ENCODE data around the gene CFAP126. TPM values are rescaled to one million over a fixed set of nuclear protein-coding genes. Genes with fewer than 3 reads are reported as not detected.
"Not testable (repeated sequence)": the region's sequence is repeated elsewhere in the genome, so short reads cannot be mapped to it uniquely, and the experiment has no call there.

CFAP126 gene, protein sequence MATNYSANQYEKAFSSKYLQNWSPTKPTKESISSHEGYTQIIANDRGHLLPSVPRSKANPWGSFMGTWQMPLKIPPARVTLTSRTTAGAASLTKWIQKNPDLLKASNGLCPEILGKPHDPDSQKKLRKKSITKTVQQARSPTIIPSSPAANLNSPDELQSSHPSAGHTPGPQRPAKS
- total RNA-seq = not detected
- total RNA-seq (2013) = 0.14 TPM

DNA sequence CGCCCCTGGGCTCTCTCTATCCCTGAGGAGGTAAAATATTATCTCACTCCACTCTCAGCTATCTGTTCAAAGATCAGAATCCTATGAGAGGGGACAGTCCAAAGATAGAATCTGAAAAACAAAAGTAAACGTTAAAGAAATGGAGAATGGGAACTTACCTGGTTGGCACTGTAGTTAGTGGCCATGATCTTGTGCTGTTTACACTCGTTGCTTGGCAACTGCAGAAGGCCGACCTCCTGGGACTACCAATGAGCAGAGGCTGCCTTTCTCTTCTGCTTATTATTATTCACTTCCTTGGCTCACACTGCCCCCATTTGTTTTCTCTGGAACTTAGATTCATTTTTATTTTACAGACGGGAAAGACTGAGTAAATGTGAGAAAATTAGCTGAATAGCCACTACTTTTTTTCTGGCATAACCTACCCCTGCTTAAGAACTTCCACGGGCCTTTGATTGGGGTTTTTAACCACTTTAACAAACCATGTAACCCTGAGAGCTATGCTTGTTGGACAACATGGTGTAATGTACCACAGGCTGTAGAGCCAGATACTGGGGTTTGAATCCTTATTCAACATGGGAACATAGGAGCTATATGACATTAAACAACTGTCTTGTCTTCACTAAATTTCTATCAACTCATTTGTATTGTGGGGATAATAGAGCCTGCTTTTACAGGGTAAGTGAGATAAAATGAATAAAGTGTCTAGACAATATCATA, at the start of gene CFAP126:
CFAP126 (minus strand) TSS at position 193 of the 717 bp plus-strand sequence; CDS start at position 185, 8 bp downstream.
- peak in 1 of 2 donors; percentile 82 for DNase-seq
- WGBS (ENCODE audit: insufficient coverage) = 2% methylated on average over 5 of the region's 6 CpGs
- H3K36me3 Mint-ChIP-seq = no peaks in the 10 kb centered on the region

DNA sequence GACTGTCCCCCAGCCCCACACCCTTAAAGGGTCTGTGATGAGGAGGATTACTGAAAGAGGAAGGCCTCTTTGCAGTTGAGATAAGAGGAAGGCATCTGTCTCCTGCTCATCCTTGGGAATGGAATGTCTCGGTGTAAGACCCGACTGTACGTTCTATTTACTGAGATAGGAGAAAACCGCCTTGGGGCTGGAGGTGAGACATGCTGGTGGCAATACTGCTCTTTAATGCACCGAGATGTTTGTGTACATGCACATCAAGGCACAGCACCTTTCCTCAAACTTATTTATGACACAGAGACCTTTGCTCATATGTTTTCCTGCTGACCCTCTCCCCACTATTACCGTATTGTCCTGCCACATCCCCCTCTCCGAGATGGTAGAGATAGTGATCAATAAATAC, 45.4 kb upstream of the CFAP126 start:
- H3K27me3 Mint-ChIP-seq (ENCODE audit: low read depth in 2 of 2); H3K27me3 ChIP-seq (ENCODE audit: control insufficient read depth, insufficient read depth, low read length); H3K9me3 ChIP-seq (ENCODE audit: control insufficient read depth, insufficient read depth, low read length); DNase-seq; ATAC-seq; H3K9me3 Mint-ChIP-seq; H3K27ac Mint-ChIP-seq; H3K36me3 Mint-ChIP-seq; H3K4me3 Mint-ChIP-seq; H3K36me3 ChIP-seq (ENCODE audit: control insufficient read depth, insufficient read depth, low read length); H3K4me3 ChIP-seq (ENCODE audit: low read length); H3K27ac ChIP-seq (ENCODE audit: low read length); intact Hi-C loops (cut with micrococcal nuclease): not testable (repeated sequence)
- WGBS (ENCODE audit: insufficient coverage) = 96% methylated on average over 5 of the region's 7 CpGs
- peaks cover 21 to 26% of the 10 kb centered on the region in 2 donors for H3K4me1 Mint-ChIP-seq
- H3K4me1 ChIP-seq (ENCODE audit: control insufficient read depth, insufficient read depth, low read length) = peaks cover 13% of the 10 kb centered on the region

More for the DNA sequence above, at the start of gene CFAP126:
- Histone ChIP-seq H3K27me3 (ENCODE audit: control insufficient read depth, insufficient read depth, low read length) (no peaks in the 10 kb centered on the region), H3K27ac (ENCODE audit: low read length) (peak within 1 kb of the TSS; percentile 32), H3K4me3 (ENCODE audit: low read length) (no peak within 1 kb of the TSS), H3K36me3 (ENCODE audit: control insufficient read depth, insufficient read depth, low read length) (peaks cover 15% of the 10 kb centered on the region), H3K4me1 (ENCODE audit: control insufficient read depth, insufficient read depth, low read length) (no peaks in the 10 kb centered on the region), H3K9me3 (ENCODE audit: control insufficient read depth, insufficient read depth, low read length) (no peaks in the 10 kb centered on the region)
- Mint-ChIP-seq H3K4me3 (no peak within 1 kb of the TSS), H3K9me3 (no peaks in the 10 kb centered on the region), H3K4me1 (peaks cover 8% of the 10 kb centered on the region in 2 donors), H3K27me3 (ENCODE audit: low read depth in 2 of 2) (no peaks in the 10 kb centered on the region), H3K27ac (peak within 1 kb of the TSS; percentile 67 to 82)
- ATAC-seq = peak; percentile 89 to 100 (median 99)
- TF ChIP-seq, protein P1, sequence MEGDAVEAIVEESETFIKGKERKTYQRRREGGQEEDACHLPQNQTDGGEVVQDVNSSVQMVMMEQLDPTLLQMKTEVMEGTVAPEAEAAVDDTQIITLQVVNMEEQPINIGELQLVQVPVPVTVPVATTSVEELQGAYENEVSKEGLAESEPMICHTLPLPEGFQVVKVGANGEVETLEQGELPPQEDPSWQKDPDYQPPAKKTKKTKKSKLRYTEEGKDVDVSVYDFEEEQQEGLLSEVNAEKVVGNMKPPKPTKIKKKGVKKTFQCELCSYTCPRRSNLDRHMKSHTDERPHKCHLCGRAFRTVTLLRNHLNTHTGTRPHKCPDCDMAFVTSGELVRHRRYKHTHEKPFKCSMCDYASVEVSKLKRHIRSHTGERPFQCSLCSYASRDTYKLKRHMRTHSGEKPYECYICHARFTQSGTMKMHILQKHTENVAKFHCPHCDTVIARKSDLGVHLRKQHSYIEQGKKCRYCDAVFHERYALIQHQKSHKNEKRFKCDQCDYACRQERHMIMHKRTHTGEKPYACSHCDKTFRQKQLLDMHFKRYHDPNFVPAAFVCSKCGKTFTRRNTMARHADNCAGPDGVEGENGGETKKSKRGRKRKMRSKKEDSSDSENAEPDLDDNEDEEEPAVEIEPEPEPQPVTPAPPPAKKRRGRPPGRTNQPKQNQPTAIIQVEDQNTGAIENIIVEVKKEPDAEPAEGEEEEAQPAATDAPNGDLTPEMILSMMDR (IDR thresholded peaks at IDR 0.05) = no peak
- intact Hi-C loops (cut with micrococcal nuclease) = loop anchor here (5.0 kb wide), 1 partner anchor 141 kb away; the partner anchor contains the start of gene TOMM40L

DNA sequence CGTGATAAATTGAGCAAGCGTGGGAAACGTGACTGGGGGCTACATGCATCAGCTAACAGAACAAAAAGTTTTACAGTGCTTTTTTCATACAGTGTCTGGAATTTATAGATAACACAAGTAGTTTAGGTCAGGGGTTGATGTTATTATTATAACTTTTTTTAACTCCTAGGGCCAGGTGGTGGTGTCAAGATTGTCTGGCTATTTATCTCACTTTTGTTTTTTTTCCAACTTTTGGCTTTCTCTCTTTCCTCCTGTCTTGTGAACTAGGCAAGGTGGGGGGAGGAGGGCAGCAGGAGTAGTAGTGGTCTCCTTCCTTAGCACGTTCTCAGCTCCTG, 42.9 kb upstream of the CFAP126 start:
- H3K27me3 ChIP-seq (ENCODE audit: control insufficient read depth, insufficient read depth, low read length); H3K4me3 ChIP-seq (ENCODE audit: low read length); DNase-seq; H3K36me3 Mint-ChIP-seq; intact Hi-C loops (cut with micrococcal nuclease); H3K4me3 Mint-ChIP-seq; H3K9me3 Mint-ChIP-seq; H3K9me3 ChIP-seq (ENCODE audit: control insufficient read depth, insufficient read depth, low read length); H3K27me3 Mint-ChIP-seq (ENCODE audit: low read depth in 2 of 2); ATAC-seq; H3K36me3 ChIP-seq (ENCODE audit: control insufficient read depth, insufficient read depth, low read length): not testable (repeated sequence)
- Histone ChIP-seq H3K27ac (ENCODE audit: low read length) (peak overlapping the region; percentile 76), H3K4me1 (ENCODE audit: control insufficient read depth, insufficient read depth, low read length) (peaks cover 13% of the 10 kb centered on the region)
- H3K27ac Mint-ChIP-seq = peak overlapping the region; percentile 88 to 94
- peaks cover 26 to 31% of the 10 kb centered on the region in 2 donors for H3K4me1 Mint-ChIP-seq
- 89% methylated on average over 3 of the region's 4 CpGs for WGBS (ENCODE audit: insufficient coverage)

DNA sequence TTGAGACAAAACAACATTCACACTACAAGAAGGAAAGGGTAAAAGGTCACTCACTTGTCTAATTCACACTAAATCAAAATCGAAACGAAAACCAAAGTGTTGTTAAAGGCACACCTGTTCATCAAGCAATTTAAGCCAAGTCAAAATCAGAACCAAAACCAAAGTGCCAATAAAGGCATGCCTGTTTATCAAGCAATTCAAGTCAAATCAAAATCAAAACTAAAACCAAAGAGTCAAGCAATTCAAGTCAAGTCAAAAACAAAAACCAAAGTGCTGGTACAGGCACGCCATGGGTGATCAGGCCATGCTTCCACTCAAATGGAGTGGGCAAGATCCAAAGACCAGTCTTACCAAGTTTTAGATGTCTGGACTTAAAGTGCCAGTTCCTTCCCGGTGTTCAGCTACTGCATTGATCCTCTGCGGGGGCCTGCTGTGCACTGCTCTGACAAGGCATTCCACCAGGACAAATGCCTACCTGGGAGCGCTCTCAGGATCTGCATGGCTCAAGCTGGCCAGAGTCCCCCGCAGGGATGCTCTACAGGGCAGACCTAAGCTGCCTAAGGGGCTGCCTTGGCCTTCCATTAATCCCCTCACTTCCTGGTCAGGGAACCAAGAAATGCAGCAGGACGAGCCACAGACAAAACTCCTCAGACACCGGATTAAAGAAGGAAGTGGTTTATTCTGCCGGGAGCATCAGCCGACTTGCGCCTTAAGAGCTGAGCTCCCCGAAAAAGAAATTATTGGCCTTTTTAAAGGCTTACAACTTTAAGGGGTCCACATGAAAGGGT, 42.4 kb upstream of the CFAP126 start:
- H3K9me3 Mint-ChIP-seq; H3K4me3 ChIP-seq (ENCODE audit: low read length); H3K27me3 Mint-ChIP-seq (ENCODE audit: low read depth in 2 of 2); intact Hi-C loops (cut with micrococcal nuclease); H3K36me3 Mint-ChIP-seq; H3K9me3 ChIP-seq (ENCODE audit: control insufficient read depth, insufficient read depth, low read length); H3K27me3 ChIP-seq (ENCODE audit: control insufficient read depth, insufficient read depth, low read length); H3K36me3 ChIP-seq (ENCODE audit: control insufficient read depth, insufficient read depth, low read length): not testable (repeated sequence)
- Histone ChIP-seq H3K4me1 (ENCODE audit: control insufficient read depth, insufficient read depth, low read length) (peaks cover 13% of the 10 kb centered on the region), H3K27ac (ENCODE audit: low read length) (peak overlapping the region; percentile 76)
- DNase-seq = peak in 1 of 2 donors; percentile 23
- H3K27ac Mint-ChIP-seq = peak overlapping the region; percentile 88 to 94
- peak overlapping the region; percentile 62 for H3K4me3 Mint-ChIP-seq
- ATAC-seq = peak; percentile 54 to 63 (median 58)
- H3K4me1 Mint-ChIP-seq = peaks cover 26 to 36% of the 10 kb centered on the region in 2 donors
- 74% methylated on average over 13 of the region's 13 CpGs for WGBS (ENCODE audit: insufficient coverage)
